ENCODE results near the gene ZYG11B. TPM values are rescaled to one million over a fixed set of nuclear protein-coding genes. Genes with fewer than 3 reads are reported as not detected.

ZYG11B gene
- polyA plus RNA-seq, 3 donors, result 7.3 to 17.5 (median 15.8) TPM

DNA sequence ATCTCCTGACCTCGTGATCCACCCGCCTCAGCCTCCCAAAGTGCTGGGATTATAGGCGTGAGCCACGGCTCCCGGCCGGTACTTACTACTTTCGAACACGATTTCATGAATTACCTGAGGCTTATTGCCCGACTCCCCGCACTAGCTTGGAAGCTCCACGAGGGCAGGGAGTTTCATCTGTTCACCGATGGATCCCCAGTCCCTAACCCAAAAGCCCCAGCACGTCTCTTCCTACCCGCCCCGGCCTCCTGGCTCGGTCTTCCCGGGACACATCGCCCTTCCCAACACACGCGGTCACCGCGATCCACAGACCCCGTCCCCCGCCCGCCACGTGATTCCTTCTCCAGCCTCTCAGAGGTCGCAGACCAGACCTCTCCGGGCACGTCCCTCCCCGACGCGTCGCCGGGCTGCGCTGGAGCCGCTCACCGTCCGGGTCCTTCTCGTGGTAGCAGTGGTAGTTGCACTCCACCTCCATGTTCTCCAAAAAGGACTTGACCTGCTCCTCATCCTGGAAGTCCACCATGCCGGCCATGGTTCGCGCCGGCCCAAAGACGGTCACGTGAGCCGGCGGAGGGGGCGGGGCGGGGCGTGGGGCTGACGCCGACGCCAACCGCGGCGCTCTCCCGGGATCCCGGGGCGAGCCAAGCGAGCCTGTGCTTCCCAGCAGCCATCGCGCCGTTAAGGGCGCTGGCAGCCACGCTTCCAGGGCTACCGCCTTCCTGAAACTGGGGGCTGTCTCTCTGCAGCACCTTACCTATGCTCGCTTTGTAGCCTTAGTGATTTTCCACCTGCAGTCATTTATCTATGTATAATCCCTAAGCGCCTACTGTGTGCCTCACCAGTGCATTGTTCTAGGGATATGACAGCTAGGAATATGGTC lies 28.2 kb upstream of the ZYG11B start, which contains the start of gene COA7:
TSS of gene COA7 (minus strand) at position 553 of the 880 bp plus-strand sequence. CDS start at position 532, 21 bp downstream.
- H3K36me3 ChIP-seq (replicated peaks in 1 of 2; ENCODE audit: control insufficient read depth in 1 of 2, insufficient read depth in 2 of 2, low read length in 2 of 2), result peaks cover under 1% of the 10 kb centered on the region in 2 donors
- peak within 1 kb of the TSS; percentile 96 for H3K4me3 Mint-ChIP-seq
- peak within 1 kb of the TSS; percentile 76 for H3K9ac ChIP-seq (ENCODE audit: insufficient read depth, low read length, poor library complexity, severe bottlenecking)
- H3K4me1 ChIP-seq (ENCODE audit: control insufficient read depth in 1 of 2, insufficient read depth in 2 of 2, low read length in 2 of 2), result peaks cover 19 to 29% of the 10 kb centered on the region in 2 donors
- H3K36me3 Mint-ChIP-seq, result peaks cover under 1 to 4% of the 10 kb centered on the region in 2 donors
- peaks cover 34% of the 10 kb centered on the region for H3K4me1 Mint-ChIP-seq
- H3K4me2 ChIP-seq (replicated peaks; ENCODE audit: extremely low read depth, low read length, poor library complexity, severe bottlenecking), result peak within 1 kb of the TSS; percentile 77
- peak; percentile 63 to 68 (median 67) for DNase-seq
- H3K79me2 ChIP-seq (ENCODE audit: insufficient read depth, low read length), result peaks cover 42% of the 10 kb centered on the region
- H3K27ac ChIP-seq (ENCODE audit: low read depth in 1 of 2, low read length in 2 of 2), result peak within 1 kb of the TSS; percentile 71 to 88
- intact Hi-C loops (cut with micrococcal nuclease), result loop anchor here (10.0 kb wide), 2 partner anchors 293 to 643 kb away; partner anchors contain the start of genes BTF3L4 (in 1 of the 2), ORC1 (in 1 of the 2), PRPF38A (in 1 of the 2) and TXNDC12 (in 1 of the 2)
- H3K9me3 ChIP-seq (replicated peaks in 1 of 2; ENCODE audit: control insufficient read depth in 1 of 2, insufficient read depth in 1 of 2, low read length in 2 of 2), result no peaks in the 10 kb centered on the region
- TF ChIP-seq, protein P1, sequence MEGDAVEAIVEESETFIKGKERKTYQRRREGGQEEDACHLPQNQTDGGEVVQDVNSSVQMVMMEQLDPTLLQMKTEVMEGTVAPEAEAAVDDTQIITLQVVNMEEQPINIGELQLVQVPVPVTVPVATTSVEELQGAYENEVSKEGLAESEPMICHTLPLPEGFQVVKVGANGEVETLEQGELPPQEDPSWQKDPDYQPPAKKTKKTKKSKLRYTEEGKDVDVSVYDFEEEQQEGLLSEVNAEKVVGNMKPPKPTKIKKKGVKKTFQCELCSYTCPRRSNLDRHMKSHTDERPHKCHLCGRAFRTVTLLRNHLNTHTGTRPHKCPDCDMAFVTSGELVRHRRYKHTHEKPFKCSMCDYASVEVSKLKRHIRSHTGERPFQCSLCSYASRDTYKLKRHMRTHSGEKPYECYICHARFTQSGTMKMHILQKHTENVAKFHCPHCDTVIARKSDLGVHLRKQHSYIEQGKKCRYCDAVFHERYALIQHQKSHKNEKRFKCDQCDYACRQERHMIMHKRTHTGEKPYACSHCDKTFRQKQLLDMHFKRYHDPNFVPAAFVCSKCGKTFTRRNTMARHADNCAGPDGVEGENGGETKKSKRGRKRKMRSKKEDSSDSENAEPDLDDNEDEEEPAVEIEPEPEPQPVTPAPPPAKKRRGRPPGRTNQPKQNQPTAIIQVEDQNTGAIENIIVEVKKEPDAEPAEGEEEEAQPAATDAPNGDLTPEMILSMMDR (IDR thresholded peaks at IDR 0.05), result no peak
- 3% methylated on average over 64 of the region's 68 CpGs for WGBS (ENCODE audit: insufficient coverage)
- H3K27ac Mint-ChIP-seq, result peak within 1 kb of the TSS; percentile 87 to 96 (median 92)
- peak within 1 kb of the TSS; percentile 67 to 97 (median 92) for H3K4me3 ChIP-seq (replicated peaks in 1 of 3; ENCODE audit: low read depth in 2 of 3, low read length in 3 of 3)
- H3K27me3 Mint-ChIP-seq (ENCODE audit: low read depth in 3 of 3), result peaks cover 0 to 3% (median 1%) of the 10 kb centered on the region in 3 donors
- no peaks in the 10 kb centered on the region for H3K27me3 ChIP-seq (ENCODE audit: control insufficient read depth in 2 of 2, insufficient read depth in 2 of 2, low read length in 2 of 2)
- H2AFZ ChIP-seq (ENCODE audit: insufficient read depth, low read depth, low read length, poor library complexity, severe bottlenecking), result peak within 1 kb of the TSS; percentile 99
- no peaks in the 10 kb centered on the region for H3K9me3 Mint-ChIP-seq
- H4K20me1 ChIP-seq (ENCODE audit: insufficient read depth, low read length), result no peaks in the 10 kb centered on the region

Data from CD14-positive monocyte (primary cell).